PC-3 (cell line): Measurements from ENCODE around the gene C2CD3.

Source experiments
- EZH2 ChIP-seq: fragments of 300-600 bp; sonication (generic); IDR thresholded peaks from one replicate; pipeline ENCODE4 v1.6.1; 2017; ENCODE audit warnings: antibody characterized with exemption, mild to moderate bottlenecking, low read length; ENCODE audit not compliant: unreplicated experiment
- EZH2phosphoT487 ChIP-seq: fragments of 300-600 bp; sonication (generic); IDR thresholded peaks from 2 replicates; pipeline ENCODE4 v1.6.1; 2018; ENCODE audit warnings: mild to moderate bottlenecking, antibody characterized with exemption, low read length, borderline replicate concordance
- TF ChIP-seq, protein P1 (sequence below): fragments of 300-600 bp; sonication (generic); conservative IDR thresholded peaks from 2 replicates; pipeline ENCODE4 v1.5.1; 2017; ENCODE audit warnings: antibody characterized with exemption, low read depth, mild to moderate bottlenecking, low read length

DNA sequence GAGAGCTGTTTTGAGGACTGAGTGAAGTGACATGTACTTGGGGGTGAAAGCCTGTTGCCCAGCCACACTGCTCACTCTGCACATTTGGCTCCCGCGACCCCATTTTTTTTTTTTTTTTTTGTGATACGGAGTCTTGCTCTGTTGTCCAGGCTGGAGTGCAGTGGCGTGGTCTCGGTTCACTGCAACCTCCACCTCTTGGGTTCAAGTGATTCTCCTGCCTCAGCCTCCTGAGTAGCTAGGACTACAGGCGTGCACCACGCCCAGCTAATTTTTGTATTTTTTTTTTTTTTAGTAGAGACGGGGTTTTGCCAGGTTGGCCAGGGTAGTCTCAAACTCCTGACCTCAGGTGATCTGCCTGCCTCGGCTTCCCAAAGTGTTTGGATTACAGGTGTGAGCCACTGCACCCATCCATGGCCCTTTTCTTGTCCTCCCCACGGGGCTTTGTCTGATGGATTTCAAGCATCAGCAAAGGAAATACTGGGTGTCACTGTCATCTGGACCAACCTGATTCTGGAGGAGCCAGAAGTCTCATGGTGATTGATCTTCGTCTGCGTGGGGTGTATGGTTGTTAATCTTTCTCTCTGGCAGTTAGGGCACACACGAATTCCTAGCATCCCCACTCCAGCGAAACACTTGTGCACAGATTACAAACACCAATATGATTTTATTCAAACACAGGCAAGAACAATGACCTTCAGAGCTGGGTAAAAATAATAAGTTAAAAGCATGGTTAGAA lies 158.6 kb downstream of the C2CD3 start:
- TF ChIP-seq, protein P1, sequence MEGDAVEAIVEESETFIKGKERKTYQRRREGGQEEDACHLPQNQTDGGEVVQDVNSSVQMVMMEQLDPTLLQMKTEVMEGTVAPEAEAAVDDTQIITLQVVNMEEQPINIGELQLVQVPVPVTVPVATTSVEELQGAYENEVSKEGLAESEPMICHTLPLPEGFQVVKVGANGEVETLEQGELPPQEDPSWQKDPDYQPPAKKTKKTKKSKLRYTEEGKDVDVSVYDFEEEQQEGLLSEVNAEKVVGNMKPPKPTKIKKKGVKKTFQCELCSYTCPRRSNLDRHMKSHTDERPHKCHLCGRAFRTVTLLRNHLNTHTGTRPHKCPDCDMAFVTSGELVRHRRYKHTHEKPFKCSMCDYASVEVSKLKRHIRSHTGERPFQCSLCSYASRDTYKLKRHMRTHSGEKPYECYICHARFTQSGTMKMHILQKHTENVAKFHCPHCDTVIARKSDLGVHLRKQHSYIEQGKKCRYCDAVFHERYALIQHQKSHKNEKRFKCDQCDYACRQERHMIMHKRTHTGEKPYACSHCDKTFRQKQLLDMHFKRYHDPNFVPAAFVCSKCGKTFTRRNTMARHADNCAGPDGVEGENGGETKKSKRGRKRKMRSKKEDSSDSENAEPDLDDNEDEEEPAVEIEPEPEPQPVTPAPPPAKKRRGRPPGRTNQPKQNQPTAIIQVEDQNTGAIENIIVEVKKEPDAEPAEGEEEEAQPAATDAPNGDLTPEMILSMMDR, result no peak
- TF ChIP-seq EZH2 (no peak), EZH2phosphoT487 (no peak)
